Measurements from ENCODE around the gene SHLD2.
"Not testable (repeated sequence)": the region's sequence is repeated elsewhere in the genome, so short reads cannot be mapped to it uniquely, and the experiment has no call there.

The SHLD2 gene

DNA sequence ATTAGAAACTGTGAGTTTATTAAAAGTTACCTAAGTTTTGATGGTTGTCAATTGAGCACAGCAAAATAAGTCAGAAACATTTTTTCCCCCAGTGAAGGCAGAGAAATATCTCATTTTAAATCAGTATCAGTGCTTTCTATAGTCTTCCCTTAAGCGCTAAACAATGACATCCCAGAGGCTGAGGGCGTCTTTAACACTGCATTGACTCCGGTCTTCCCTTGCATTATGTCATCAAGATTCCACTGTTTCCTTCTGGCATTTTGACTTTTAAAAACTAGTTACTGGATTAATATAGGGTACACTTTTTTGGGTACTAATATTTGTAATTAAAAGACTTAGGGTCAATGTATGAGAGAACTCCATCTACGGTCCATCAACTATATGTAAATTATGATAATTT, 4.2 kb upstream of the SHLD2 start:
- no peak for TF ChIP-seq CTCF (IDR thresholded peaks at IDR 0.05)
- Histone ChIP-seq H3K27ac (no peak overlapping the region), H3K4me3 (no peak overlapping the region)
- DNase-seq (ENCODE audit: low spot score): no peak

- H3K4me3 ChIP-seq: peak overlapping the region; percentile 91
- peak overlapping the region; percentile 96 to 97 for H3K27ac ChIP-seq
- TF ChIP-seq CTCF (IDR thresholded peaks at IDR 0.05): no peak
- DNase-seq (ENCODE audit: low spot score): no peak
These were observed 2.6 kb upstream of the SHLD2 start for GRCh38 chr10:87092376-87092860.

DNA sequence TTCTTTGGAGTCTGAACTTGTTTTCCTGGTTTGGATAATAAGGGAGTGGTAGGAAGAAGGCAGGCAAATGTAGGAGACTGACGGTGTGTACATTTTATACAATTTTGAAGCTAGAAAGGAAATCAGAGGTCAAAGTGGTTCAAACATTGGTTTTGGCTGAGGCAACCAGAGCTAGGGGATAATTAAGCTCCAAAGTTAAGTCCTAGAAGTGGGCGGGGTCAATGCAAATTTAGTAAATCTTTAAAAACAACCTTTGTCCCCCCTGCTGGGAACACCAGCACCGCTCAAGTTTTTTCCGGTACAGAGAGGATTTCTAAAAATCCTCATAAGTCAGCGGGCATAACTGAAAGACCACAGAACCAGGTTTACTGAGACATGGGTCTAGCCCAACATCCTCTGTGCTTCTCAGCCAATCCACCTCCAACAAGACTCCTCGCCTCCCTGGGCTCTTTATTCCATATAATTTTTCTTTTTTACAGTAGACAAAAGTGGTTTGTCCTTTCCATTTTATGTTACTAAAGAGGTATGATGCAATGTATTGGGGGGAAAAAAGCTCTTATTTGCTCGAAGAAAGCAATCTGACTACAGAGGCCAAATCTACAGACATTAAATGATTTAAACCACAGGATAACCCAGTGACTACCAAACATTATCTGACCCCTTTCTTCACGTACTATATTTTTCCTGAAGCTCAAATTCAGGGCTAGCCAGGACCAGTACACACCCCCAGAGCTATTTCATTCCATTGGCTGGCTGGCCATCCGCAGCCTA, 2.0 kb upstream of the SHLD2 start:
- H3K27ac ChIP-seq: peak overlapping the region; percentile 96 to 97
- H3K4me3 ChIP-seq: peak overlapping the region; percentile 91
- TF ChIP-seq CTCF (IDR thresholded peaks at IDR 0.05): no peak
- no peak for DNase-seq (ENCODE audit: low spot score)

DNA sequence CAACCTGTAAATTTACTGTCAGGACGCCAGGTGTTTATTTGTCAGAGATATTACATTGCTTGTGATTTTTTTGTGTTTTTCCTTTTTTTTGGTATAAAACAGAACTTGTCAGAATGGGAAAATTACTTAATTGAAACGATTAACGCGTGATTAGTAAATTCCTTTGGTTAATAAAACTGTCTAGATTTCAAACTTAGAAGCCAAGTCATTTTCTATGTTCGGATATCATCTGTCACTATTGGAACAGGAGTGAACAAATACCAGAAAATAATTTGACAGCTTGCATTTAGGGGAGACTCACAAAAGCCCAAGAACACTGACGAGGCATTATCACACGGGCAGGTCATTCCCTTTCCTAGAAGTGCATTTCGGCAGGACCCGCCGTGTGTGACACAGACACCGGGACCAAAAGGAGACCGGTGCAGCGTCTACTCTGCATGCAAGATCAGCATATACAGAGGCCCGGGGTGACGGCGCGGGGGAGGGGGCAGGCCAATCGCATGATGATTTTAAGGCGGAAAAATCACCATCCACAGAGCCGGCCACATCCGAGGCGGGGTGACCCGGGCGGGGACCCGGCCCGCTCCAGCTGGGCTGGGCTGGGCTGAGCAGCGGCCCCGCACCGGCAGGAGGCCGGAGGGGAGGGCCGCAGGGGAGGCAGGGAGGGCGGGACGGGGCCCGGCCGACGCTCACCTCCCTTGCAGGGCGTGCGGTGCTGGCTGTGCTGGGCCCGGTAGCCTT, 1.2 kb upstream of the SHLD2 start:
- peak overlapping the region; percentile 91 for H3K4me3 ChIP-seq
- H3K27ac ChIP-seq: peak overlapping the region; percentile 96 to 97
- TF ChIP-seq CTCF (IDR thresholded peaks at IDR 0.05): no peak
- DNase-seq (ENCODE audit: low spot score): peak; percentile 84

DNA sequence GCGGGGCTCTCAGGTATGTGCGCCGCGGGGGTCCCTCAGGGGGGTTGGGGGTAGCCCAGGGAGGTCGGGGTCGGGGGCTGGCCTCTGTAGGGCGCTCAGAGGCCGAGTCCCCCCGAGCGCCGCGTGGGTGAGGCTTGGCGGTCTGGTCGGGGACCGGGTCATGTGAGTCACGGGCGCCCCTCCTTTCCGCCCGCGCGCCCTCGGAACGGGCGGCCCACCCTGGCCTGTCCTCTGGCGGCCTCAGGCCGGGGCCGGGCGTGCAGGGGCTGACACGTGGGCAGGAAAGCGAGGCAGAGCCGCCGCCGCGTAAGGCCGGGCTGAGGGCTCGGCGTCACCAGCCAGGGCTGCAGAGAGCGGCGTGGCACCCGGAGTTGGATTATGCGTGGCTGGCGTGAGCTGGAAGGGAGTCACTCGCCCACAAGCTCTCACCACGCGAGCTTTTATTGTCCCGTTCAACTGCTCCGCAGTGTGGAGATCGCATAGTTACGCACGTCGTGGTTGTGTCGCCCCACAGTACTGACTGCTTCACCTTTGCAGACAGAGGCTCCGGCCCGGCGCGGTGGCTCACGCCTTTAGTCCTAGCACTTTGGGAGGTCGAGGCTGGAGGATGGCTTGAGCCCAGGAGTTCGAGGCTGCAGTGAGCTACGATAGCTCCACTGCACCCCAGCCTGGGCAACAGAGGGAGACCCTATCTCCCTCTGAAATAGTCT, 385 bp downstream of the SHLD2 start:
- peak; percentile 93 for DNase-seq (ENCODE audit: low spot score)
- H3K27ac ChIP-seq: peak overlapping the region; percentile 97 to 99
- TF ChIP-seq CTCF (IDR thresholded peaks at IDR 0.05): no peak
- H3K4me3 ChIP-seq: peak overlapping the region; percentile 91

DNA sequence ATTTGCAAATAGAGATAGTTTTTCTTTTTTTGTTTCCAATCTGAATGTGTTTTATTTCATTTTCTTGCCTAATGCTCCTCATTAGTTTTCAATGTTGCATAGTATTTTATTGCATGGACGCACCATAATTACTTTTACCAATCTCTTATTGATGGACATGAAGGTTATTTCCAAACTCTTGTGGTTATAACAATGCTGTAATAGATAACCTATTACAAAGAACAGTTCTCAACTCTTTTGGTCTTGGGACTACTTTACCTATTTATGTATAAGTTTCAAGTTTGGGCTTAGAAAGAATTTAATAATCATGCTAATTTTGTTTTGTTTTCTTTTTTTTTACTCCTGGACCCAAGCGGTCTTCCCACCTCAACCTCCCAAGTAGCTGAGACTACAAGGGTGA, 7.0 kb downstream of the SHLD2 start:
- DNase-seq (ENCODE audit: low spot score): no peak
- no peak overlapping the region for H3K4me3 ChIP-seq
- TF ChIP-seq CTCF (IDR thresholded peaks at IDR 0.05): no peak
- H3K27ac ChIP-seq: no peak overlapping the region

GRCh38 chr10:87104727-87105126, 9.7 kb downstream of the SHLD2 start:
- not testable (repeated sequence) for H3K27ac ChIP-seq

More at GRCh38 chr10:87104727-87105126, 9.7 kb downstream of the SHLD2 start:
- not testable (repeated sequence) for DNase-seq (ENCODE audit: low spot score); H3K4me3 ChIP-seq

Data from coronary artery (tissue), 2 donors.